HL-60 (cell line): ENCODE results near the gene FBXO21.
"Not testable (repeated sequence)": the region's sequence is repeated elsewhere in the genome, so short reads cannot be mapped to it uniquely, and the experiment has no call there.

Experiments used
- DNase-seq, 2 experiments: peaks; one replicate each; pipeline ENCODE4 v3.0.0-alpha.2; 2010 to 2020; ENCODE audit warnings: low read depth in 1 of 2, low spot score in 1 of 2
- H3K27ac ChIP-seq: fragments of 250-450 bp; sonication (Bioruptor Pico); replicated peaks from 2 replicates; pipeline ENCODE4 v1.5.1; 2020; ENCODE audit warnings: mild to moderate bottlenecking, moderate library complexity
- H3K27me3 ChIP-seq: fragments of 250-450 bp; sonication (Bioruptor Pico); 2 replicates; pipeline ENCODE4 v1.5.1; 2021; ENCODE audit warnings: mild to moderate bottlenecking, moderate library complexity; ENCODE audit not compliant: insufficient read depth, poor library complexity, severe bottlenecking
- H3K4me3 ChIP-seq: replicated peaks from 2 replicates; pipeline ENCODE4 v1.5.1; 2011; ENCODE audit warnings: mild to moderate bottlenecking, control low read depth, low read length; ENCODE audit not compliant: insufficient read depth
- GABPA ChIP-seq: IDR thresholded peaks from 2 replicates; pipeline ENCODE4 v1.6.1; 2012; ENCODE audit warnings: low read depth
- POLR2AphosphoS5 ChIP-seq: IDR thresholded peaks from 2 replicates; pipeline ENCODE4 v1.6.1; 2012; ENCODE audit warnings: low read depth
- SPI1 ChIP-seq: IDR thresholded peaks from 2 replicates; pipeline ENCODE4 v1.6.1; 2012; ENCODE audit warnings: low read depth, mild to moderate bottlenecking, borderline replicate concordance
- TF ChIP-seq, protein P1 (sequence below): IDR thresholded peaks from 2 replicates; pipeline ENCODE4 v1.6.1; 2012; ENCODE audit warnings: low read depth; ENCODE audit not compliant: insufficient replicate concordance
- TF ChIP-seq, protein P2 (sequence below): IDR thresholded peaks from one replicate; pipeline ENCODE4 v1.5.1; 2011; ENCODE audit warnings: low read length, control low read depth, inconsistent platforms; ENCODE audit not compliant: insufficient read depth

The FBXO21 gene

DNA sequence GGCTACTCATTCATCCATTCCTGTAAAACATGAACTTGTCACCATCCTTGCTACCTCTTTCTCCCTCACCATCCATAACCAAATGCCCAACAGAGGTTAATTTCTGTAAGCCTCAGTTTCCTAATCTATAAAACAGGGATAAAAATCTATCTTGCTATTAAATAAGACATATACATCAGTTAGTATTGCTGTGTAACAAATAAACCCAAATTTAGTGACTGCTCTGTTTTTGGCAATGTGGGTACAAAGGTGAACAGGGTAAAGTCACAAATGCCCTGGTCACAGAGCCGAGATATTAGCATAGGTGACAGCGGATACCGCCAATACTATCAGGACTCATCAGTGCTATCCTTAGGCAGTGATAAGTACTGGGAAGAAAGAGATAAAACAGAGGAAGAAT is 3.6 kb upstream of the FBXO21 start:
- Histone ChIP-seq H3K27me3 (no peaks in the 10 kb centered on the region), H3K4me3 (no peak overlapping the region), H3K27ac (no peak overlapping the region)
- TF ChIP-seq SPI1 (no peak), POLR2AphosphoS5 (no peak), GABPA (no peak)
- TF ChIP-seq, protein P1, sequence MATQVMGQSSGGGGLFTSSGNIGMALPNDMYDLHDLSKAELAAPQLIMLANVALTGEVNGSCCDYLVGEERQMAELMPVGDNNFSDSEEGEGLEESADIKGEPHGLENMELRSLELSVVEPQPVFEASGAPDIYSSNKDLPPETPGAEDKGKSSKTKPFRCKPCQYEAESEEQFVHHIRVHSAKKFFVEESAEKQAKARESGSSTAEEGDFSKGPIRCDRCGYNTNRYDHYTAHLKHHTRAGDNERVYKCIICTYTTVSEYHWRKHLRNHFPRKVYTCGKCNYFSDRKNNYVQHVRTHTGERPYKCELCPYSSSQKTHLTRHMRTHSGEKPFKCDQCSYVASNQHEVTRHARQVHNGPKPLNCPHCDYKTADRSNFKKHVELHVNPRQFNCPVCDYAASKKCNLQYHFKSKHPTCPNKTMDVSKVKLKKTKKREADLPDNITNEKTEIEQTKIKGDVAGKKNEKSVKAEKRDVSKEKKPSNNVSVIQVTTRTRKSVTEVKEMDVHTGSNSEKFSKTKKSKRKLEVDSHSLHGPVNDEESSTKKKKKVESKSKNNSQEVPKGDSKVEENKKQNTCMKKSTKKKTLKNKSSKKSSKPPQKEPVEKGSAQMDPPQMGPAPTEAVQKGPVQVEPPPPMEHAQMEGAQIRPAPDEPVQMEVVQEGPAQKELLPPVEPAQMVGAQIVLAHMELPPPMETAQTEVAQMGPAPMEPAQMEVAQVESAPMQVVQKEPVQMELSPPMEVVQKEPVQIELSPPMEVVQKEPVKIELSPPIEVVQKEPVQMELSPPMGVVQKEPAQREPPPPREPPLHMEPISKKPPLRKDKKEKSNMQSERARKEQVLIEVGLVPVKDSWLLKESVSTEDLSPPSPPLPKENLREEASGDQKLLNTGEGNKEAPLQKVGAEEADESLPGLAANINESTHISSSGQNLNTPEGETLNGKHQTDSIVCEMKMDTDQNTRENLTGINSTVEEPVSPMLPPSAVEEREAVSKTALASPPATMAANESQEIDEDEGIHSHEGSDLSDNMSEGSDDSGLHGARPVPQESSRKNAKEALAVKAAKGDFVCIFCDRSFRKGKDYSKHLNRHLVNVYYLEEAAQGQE = no peak
- TF ChIP-seq, protein P2, sequence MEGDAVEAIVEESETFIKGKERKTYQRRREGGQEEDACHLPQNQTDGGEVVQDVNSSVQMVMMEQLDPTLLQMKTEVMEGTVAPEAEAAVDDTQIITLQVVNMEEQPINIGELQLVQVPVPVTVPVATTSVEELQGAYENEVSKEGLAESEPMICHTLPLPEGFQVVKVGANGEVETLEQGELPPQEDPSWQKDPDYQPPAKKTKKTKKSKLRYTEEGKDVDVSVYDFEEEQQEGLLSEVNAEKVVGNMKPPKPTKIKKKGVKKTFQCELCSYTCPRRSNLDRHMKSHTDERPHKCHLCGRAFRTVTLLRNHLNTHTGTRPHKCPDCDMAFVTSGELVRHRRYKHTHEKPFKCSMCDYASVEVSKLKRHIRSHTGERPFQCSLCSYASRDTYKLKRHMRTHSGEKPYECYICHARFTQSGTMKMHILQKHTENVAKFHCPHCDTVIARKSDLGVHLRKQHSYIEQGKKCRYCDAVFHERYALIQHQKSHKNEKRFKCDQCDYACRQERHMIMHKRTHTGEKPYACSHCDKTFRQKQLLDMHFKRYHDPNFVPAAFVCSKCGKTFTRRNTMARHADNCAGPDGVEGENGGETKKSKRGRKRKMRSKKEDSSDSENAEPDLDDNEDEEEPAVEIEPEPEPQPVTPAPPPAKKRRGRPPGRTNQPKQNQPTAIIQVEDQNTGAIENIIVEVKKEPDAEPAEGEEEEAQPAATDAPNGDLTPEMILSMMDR = no peak
- no peak for DNase-seq

DNA sequence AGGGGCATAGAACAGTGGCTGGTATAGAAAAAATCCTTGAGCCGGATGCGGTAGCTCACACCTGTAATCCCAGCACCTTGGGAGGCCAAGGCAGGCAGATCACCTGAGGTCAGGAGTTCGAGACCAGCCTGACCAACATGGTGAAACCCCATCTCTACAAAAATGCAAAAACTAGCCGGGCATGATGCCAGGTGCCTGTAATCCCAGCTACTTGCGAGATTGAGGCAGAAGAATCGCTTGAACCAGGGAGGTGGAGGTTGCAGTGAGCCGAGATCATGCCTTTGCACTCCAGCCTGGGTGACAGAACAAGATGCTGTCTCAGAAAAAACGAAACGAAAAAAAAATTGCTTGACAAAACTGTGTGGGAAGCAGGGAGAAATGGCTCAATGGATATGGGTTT is 2.3 kb upstream of the FBXO21 start:
- DNase-seq, H3K4me3 ChIP-seq, H3K27ac ChIP-seq, H3K27me3 ChIP-seq: not testable (repeated sequence)

DNA sequence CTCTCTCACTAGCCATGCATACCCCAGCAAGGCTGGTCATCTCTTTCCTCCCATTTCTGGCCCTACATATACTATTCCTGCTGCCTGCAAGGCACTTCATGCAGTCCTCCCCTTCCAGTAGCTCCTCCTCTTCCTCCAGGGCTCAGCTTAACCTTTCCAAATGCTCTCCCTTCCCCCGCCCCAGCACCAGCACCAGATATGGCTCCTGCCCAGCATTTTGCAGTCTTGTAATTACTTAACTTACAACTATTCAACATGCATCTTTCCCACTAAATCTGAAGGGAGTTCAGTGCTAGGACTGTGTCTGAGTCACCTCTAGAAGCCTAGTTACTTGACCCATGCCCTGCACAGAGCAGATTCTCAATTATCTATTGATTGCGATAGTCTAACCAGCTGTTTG is 1.8 kb upstream of the FBXO21 start:
- no peaks in the 10 kb centered on the region for H3K27me3 ChIP-seq
- H3K27ac ChIP-seq = no peak overlapping the region
- DNase-seq = no peak
- no peak overlapping the region for H3K4me3 ChIP-seq
- TF ChIP-seq POLR2AphosphoS5 (no peak), SPI1 (no peak), GABPA (no peak)
- TF ChIP-seq, protein P2 = no peak
- TF ChIP-seq, protein P1 = no peak

DNA sequence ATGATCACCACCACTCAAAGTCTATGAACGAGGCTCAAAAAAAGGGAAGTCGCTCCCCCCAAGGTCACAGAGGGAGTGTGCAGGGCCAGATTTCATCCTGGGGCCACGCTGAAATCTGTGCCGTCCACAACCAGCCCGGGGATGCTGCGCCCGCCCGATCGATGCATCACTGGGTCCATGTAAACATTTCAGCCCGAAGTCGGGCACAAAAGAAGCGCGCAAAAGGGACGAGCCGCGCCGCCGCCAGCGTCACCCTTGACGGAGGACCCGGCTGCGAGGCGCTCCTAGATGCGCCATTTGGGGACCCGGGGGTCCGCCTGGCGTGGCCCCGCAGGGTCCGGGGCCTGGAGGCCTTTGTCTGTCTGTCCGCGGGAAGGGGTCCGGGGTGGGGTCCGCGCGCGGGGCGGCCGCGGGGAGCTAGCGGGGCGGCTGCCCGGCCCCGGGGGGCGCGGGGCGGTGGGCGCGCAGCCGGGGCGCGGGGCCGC is 503 bp downstream of the FBXO21 start:
- TF ChIP-seq SPI1 (peak; percentile 83), POLR2AphosphoS5 (no peak), GABPA (no peak)
- TF ChIP-seq, protein P2 = no peak
- TF ChIP-seq, protein P1 = no peak
- Histone ChIP-seq H3K27me3 (no peaks in the 10 kb centered on the region), H3K27ac (no peak overlapping the region), H3K4me3 (peak overlapping the region; percentile 94)
- DNase-seq = peak in 1 of 2 experiments; percentile 40
